BLaER1 treated with 17β-estradiol and CSF1 and Interleukin-3, amounts not matched to agents 10 nM and 100 nM (cell line): ENCODE measurements around the gene ADAMTSL3.
A peak's percentile ranks its signal among the peaks of the same experiment; 100 is the strongest.
"Not testable (repeated sequence)": the region's sequence is repeated elsewhere in the genome, so short reads cannot be mapped to it uniquely, and the experiment has no call there.

ENCODE experiments used
- H3K27ac ChIP-seq, 11 experiments: shearing (Covaris generic); formaldehyde crosslinking; 2 replicates each; pipeline ENCODE4 v1.8.1; 2022
- H3K27me3 ChIP-seq, 11 experiments: shearing (Covaris generic); formaldehyde crosslinking; 2 replicates each; pipeline ENCODE4 v1.8.1; 2022
- H3K36me3 ChIP-seq, 11 experiments: shearing (Covaris generic); formaldehyde crosslinking; 2 replicates each; pipeline ENCODE4 v1.8.1; 2022
- H3K4me1 ChIP-seq, 10 experiments: shearing (Covaris generic); formaldehyde crosslinking; 2 replicates each; pipeline ENCODE4 v1.8.1; 2022
- H3K4me2 ChIP-seq, 11 experiments: shearing (Covaris generic); formaldehyde crosslinking; 2 replicates each; pipeline ENCODE4 v1.8.1; 2022
- H3K4me3 ChIP-seq, 10 experiments: shearing (Covaris generic); formaldehyde crosslinking; 2 replicates each; pipeline ENCODE4 v1.8.1; 2022
- H3K9ac ChIP-seq, 11 experiments: shearing (Covaris generic); formaldehyde crosslinking; 2 replicates each; pipeline ENCODE4 v1.8.1; 2022
- H3K9me3 ChIP-seq, 11 experiments: shearing (Covaris generic); formaldehyde crosslinking; replicated peaks in 1 of 11; 2 replicates each; pipeline ENCODE4 v1.8.1; 2022
- H4K20me1 ChIP-seq, 11 experiments: shearing (Covaris generic); formaldehyde crosslinking; 2 replicates each; pipeline ENCODE4 v1.8.1; 2022
- Cebpa-rat ChIP-seq, 11 experiments: shearing (Covaris generic); IDR thresholded peaks; 2 replicates each; pipeline ENCODE4 v1.8.1; 2022

ADAMTSL3 gene

DNA sequence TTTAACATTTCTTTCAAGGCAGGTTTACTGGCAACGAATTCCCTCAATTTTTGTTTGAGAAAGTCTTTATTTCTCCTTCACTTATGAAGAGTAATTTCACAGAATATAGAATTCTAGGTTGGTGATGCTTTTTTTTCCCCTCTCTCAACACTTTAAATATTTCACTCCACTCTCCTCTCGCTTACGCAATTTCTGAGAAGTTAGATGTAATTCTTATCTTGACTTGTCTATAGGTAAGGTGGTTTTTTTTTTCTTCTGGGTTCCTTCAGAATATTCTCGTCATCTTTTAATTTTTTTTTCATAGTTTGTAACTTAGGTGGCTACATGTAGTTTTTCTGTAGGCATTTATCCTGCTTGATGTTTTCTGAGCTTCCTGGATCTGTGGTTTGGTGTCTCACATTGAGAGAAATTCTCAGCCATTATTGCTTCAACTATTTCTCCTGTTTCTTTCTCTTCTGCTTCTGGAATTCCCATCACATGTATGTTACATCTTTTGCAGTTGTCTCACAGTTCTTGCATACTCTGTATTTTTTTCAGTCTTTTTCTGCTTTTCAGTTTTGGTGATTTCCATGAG is 392.2 kb downstream of the ADAMTSL3 start:
- Histone ChIP-seq H3K27me3 (no peaks in the 10 kb centered on the region), H3K4me1 (peaks cover 0 to 4% (median 0%) of the 10 kb centered on the region in 10 experiments; a peak in 1 of 20 replicates), H3K9ac (no peak overlapping the region), H3K27ac (no peak overlapping the region), H3K9me3 (peaks cover 7 to 18% (median 12%) of the 10 kb centered on the region in 11 experiments; a peak in 18 of 22 replicates), H4K20me1 (no peaks in the 10 kb centered on the region), H3K4me2 (no peak overlapping the region), H3K4me3 (no peak overlapping the region), H3K36me3 (no peaks in the 10 kb centered on the region)
- TF ChIP-seq Cebpa-rat (IDR thresholded peaks at IDR 0.05), result no peak

DNA sequence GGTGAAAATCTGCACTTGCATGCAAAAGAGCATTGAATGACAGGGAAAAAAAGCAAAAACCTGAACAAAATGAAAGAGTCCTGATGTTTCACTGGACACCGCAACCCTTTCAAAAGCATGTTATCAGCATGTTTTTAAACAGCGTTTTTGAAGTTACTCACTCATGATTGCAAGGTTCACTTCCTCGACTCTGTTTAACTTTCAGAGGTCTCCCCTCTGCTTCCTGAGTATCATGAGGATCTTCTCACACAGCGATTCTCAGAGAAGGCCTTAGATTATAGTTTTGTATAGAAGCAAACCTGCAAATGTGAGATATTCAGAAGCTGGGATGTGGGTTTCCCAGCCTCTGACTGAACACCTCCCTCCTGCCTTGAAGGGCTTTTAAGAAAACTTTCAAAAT is 395.6 kb downstream of the ADAMTSL3 start:
- not testable (repeated sequence) for H3K27ac ChIP-seq, H3K4me3 ChIP-seq, H3K4me1 ChIP-seq, H3K4me2 ChIP-seq, H3K36me3 ChIP-seq, H3K27me3 ChIP-seq, H3K9ac ChIP-seq, H4K20me1 ChIP-seq
- peaks cover 7 to 18% (median 12%) of the 10 kb centered on the region in 11 experiments; a peak in 18 of 22 replicates for H3K9me3 ChIP-seq

DNA sequence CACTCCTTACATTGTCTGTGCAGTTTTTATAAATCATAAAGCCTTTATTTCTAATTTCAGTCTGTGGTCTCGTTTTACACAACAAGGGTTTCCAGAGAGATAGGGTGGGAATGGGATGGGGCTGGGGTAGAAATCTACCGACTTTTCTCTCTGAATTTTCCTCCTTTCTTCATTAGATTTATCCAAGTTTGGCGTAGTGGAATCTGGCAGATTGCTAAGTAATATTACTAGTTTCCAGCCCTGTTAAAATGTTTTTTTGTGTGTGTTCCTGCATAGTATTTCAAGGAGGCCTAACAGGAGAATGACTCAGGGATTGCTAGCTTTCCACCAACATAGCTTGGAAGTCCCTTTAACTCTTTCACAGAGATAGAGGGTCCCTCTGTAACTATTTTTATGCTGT is 396.2 kb downstream of the ADAMTSL3 start:
- Histone ChIP-seq H3K27me3 (no peaks in the 10 kb centered on the region), H4K20me1 (no peaks in the 10 kb centered on the region), H3K4me3 (no peak overlapping the region), H3K9ac (no peak overlapping the region), H3K27ac (no peak overlapping the region), H3K4me1 (peaks cover 0 to 4% (median 0%) of the 10 kb centered on the region in 10 experiments; a peak in 1 of 20 replicates), H3K9me3 (peaks cover 7 to 18% (median 12%) of the 10 kb centered on the region in 11 experiments; a peak in 18 of 22 replicates), H3K36me3 (no peaks in the 10 kb centered on the region), H3K4me2 (no peak overlapping the region)
- no peak for TF ChIP-seq Cebpa-rat (IDR thresholded peaks at IDR 0.05)

DNA sequence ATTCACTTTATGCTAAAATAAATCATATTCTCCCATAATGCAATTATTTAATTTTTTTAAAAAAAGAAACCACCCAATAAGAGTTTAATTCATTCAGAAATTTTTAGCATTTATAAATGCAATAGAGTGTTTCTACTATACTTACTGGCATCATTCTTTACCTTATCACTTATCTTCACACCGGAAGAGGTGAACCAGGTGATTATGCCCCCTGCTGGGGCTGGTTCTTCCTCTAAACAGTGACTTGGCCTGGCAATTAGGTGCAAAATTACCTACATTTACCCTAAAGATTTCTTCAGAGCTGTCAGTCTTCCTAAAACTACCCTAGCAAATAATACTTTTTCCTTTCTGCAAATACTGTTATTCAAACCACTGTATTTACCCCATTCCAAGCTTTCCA is 397.2 kb downstream of the ADAMTSL3 start:
- not testable (repeated sequence) for H3K36me3 ChIP-seq, H3K27ac ChIP-seq, H4K20me1 ChIP-seq, H3K4me3 ChIP-seq, H3K4me2 ChIP-seq, H3K27me3 ChIP-seq, H3K4me1 ChIP-seq, H3K9ac ChIP-seq
- peaks cover 7 to 15% (median 10%) of the 10 kb centered on the region in 11 experiments; a peak in 18 of 22 replicates for H3K9me3 ChIP-seq

DNA sequence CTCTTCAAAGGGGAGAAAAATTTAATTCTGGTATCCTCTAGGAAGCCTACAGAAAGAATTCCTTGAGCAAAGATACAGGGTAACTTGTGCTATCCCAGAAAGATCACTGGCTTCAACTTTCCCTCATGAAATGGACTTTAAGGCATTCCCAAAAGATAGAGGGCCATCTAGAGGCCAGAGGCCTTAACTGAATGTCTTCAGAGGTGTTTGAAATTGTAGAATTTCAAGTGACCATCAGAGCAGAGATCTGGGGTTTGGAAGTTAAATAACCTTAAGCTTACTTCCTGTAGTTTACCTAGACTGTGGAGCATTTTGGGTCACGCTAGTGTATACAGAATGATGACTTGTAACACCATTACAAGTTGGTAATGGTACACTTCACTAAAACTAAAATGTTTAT is 400.6 kb downstream of the ADAMTSL3 start:
- H3K9me3 ChIP-seq, result peaks cover 11 to 31% (median 16%) of the 10 kb centered on the region in 11 experiments
- H4K20me1 ChIP-seq, H3K27ac ChIP-seq, H3K4me2 ChIP-seq, H3K9ac ChIP-seq, H3K36me3 ChIP-seq, H3K4me3 ChIP-seq, H3K4me1 ChIP-seq, H3K27me3 ChIP-seq: not testable (repeated sequence)

DNA sequence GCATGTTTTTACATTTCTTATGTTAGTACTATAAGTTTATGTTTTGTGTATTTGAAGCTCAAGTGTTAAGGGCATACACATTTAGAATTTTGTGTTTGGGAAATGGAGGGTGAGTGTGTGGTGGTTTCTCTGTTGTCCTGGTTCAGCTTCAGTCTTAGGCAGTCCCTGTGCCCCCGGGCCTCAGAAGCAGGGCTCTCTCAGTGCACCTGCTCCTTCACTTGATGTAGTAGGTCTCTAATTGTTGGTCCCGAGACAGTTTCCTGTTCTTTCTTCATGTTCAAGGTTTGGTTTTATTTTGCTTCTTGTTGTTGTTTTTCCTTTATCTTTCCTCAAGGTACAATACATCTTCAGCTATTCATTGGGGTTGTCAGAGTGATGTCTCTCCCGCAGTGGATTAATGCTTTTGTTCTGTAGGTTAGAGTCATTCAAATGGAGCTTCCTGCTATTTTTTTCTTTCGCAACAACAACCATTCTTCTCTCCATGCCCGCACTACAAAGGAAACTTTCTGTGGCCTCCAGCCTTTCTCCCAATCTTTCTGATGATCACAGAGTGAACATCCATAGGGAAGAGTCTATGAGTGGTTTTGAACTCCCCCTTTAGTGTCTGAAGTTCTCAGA is 403.9 kb downstream of the ADAMTSL3 start:
- H3K27ac ChIP-seq, result no peak overlapping the region
- TF ChIP-seq Cebpa-rat (IDR thresholded peaks at IDR 0.05), result no peak
- no peaks in the 10 kb centered on the region for H3K4me1 ChIP-seq
- H3K27me3 ChIP-seq, result no peaks in the 10 kb centered on the region
- H4K20me1 ChIP-seq, result no peaks in the 10 kb centered on the region
- H3K9ac ChIP-seq, result no peak overlapping the region
- no peak overlapping the region for H3K4me2 ChIP-seq
- peaks cover 12 to 41% (median 23%) of the 10 kb centered on the region in 11 experiments for H3K9me3 ChIP-seq
- H3K4me3 ChIP-seq, result no peak overlapping the region
- no peaks in the 10 kb centered on the region; a peak in 1 of 22 replicates for H3K36me3 ChIP-seq

DNA sequence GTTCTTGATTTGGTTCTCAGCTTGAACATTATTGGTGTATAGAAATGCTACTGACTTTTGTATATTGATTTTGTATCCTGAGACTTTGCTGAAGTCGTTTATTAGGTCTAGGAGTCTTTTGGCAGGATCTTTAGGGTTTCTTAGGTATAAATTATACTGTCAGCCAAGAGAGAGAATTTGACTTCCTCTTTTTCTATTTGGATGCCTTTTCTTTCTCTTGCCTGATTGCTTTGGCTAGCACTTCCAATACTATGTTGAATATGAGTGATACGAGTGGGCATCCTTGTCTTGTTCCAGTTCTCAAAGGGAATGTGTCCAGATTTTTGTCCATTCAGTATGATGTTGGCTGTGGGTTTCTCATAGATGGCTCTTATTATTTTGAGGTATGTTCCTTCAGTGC is 409.8 kb downstream of the ADAMTSL3 start:
- peaks cover 24 to 45% (median 33%) of the 10 kb centered on the region in 11 experiments for H3K9me3 ChIP-seq
- not testable (repeated sequence) for H3K9ac ChIP-seq, H3K36me3 ChIP-seq, H3K4me1 ChIP-seq, H3K4me3 ChIP-seq, H3K27me3 ChIP-seq, H4K20me1 ChIP-seq, H3K4me2 ChIP-seq, H3K27ac ChIP-seq

DNA sequence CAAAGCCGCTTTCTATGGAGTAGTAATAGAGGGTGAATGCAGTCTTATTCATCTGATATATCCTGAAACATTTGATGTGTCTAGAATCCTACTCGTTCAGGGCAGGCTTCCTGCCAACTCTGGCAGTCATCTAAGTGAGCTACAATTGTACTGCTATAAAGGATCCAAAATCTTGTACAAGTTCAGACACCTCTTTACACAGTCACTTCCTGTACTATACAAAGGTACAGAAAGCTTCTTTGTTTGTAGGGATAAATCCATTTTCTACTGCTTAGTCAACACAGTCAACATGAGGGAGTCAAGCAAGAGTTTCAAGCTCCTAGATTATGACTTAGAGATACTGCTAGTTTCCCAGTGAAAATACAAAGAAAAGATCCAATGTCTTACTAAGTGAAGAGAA is 414.8 kb downstream of the ADAMTSL3 start:
- H3K27me3 ChIP-seq, H3K4me1 ChIP-seq, H3K4me3 ChIP-seq, H3K36me3 ChIP-seq, H3K27ac ChIP-seq, H4K20me1 ChIP-seq, H3K4me2 ChIP-seq, H3K9ac ChIP-seq: not testable (repeated sequence)
- peaks cover 9 to 19% (median 16%) of the 10 kb centered on the region in 11 experiments for H3K9me3 ChIP-seq

DNA sequence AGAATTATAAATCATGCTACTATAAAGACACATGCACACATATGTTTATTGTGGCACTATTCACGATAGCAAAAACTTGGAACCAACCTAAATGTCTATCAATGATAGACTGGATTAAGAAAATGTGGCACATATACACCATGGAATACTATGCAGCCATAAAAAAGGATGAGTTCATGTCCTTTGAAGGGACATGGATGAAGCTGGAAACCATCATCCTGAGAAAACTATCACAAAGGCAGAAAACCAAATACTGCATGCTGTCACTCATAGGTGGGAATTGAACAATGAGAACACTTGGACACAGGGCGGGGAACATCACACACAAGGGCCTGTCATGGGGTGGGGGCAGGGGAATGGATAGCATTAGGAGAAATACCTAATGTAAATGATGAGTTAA is 424.1 kb downstream of the ADAMTSL3 start:
- not testable (repeated sequence) for H3K27ac ChIP-seq, H3K4me2 ChIP-seq, H4K20me1 ChIP-seq, H3K9me3 ChIP-seq, H3K9ac ChIP-seq, H3K36me3 ChIP-seq, H3K4me3 ChIP-seq
- peaks cover 0 to 20% (median 12%) of the 10 kb centered on the region in 11 experiments; a peak in 18 of 22 replicates for H3K27me3 ChIP-seq
- H3K4me1 ChIP-seq, result peaks cover 0 to 11% (median 8%) of the 10 kb centered on the region in 10 experiments; a peak in 11 of 20 replicates

DNA sequence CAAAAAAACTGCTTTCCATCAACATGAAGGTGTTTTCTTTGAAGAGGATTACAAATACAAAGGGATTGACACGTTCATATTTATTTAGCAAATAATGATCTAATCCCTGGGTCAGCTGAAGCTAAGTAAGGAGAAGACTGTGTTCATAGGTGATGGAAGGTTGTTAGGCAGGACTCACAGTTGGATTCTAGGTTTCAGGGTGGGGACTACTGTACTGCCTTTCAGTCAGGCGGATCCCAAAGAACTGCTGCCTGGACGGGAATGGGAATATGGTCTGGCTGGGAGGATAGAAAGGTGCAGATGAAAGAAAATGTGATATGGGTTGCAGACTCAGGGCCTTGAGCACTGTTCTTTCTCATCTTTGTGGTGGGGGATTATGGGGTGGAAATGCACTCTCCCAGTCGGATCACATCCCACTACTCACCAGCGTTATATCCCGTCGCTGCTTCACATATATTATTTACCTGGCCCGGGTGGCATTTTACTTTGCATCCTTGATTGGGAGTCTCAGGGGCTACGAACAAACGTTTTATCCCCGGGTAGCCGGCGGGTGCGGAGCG is 425.5 kb downstream of the ADAMTSL3 start:
- not testable (repeated sequence) for H3K9me3 ChIP-seq, H3K27ac ChIP-seq, H4K20me1 ChIP-seq, H3K36me3 ChIP-seq, H3K9ac ChIP-seq
- Histone ChIP-seq H3K27me3 (peaks cover 0 to 20% (median 12%) of the 10 kb centered on the region in 11 experiments; a peak in 18 of 22 replicates), H3K4me1 (peaks cover 0 to 11% (median 8%) of the 10 kb centered on the region in 10 experiments; a peak in 11 of 20 replicates), H3K4me3 (peak overlapping the region; percentile 51 to 74 (median 64); a peak in 18 of 20 replicates), H3K4me2 (peak overlapping the region; percentile 85 to 95 (median 93))
